ENCODE data around the gene CAMK1.

Gene CAMK1

GRCh38 chr3:9797196-9797945 lies 27.6 kb upstream of the CAMK1 start:
- no peak overlapping the region for H2BK120ac ChIP-seq (ENCODE audit: insufficient read depth, low read length, poor library complexity)
- no peaks in the 10 kb centered on the region for H3K4me1 ChIP-seq (ENCODE audit: control insufficient read depth in 1 of 2, insufficient read depth in 2 of 2, low read length in 2 of 2)
- H3K36me3 ChIP-seq (ENCODE audit: control insufficient read depth in 1 of 2, insufficient read depth in 2 of 2, low read length in 2 of 2) = peaks cover 32 to 50% of the 10 kb centered on the region in 2 experiments
- WGBS (ENCODE audit: extremely low coverage, insufficient coverage, insufficient read length) = no CpG with 5 or more reads among the region's 12 CpGs
- H3K4me2 ChIP-seq (ENCODE audit: low read length) = no peak overlapping the region
- H3K18ac ChIP-seq (ENCODE audit: low read length) = no peak overlapping the region
- H4K91ac ChIP-seq (ENCODE audit: low read depth, low read length) = no peak overlapping the region
- no peaks in the 10 kb centered on the region for H3K9me3 ChIP-seq (ENCODE audit: insufficient read depth, low read depth, low read length)
- no peak overlapping the region for H3K14ac ChIP-seq (ENCODE audit: low read length)
- DNase-seq = no peak
- H2AK5ac ChIP-seq (ENCODE audit: low read length) = no peak overlapping the region
- no peak overlapping the region for H2BK5ac ChIP-seq (ENCODE audit: low read depth, low read length, poor library complexity)
- peak overlapping the region; percentile 5 for H3K9ac ChIP-seq (ENCODE audit: low read length)
- no peak overlapping the region for H2AFZ ChIP-seq (ENCODE audit: insufficient read depth, low read length, poor library complexity)
- no peak overlapping the region for H3K4ac ChIP-seq (ENCODE audit: low read depth, low read length)
- peaks cover 12% of the 10 kb centered on the region for H3K79me2 ChIP-seq (ENCODE audit: control insufficient read depth, insufficient read depth, low read length, poor library complexity)
- no peak overlapping the region for H2BK12ac ChIP-seq (ENCODE audit: low read length)
- peaks cover 11% of the 10 kb centered on the region for H3K79me1 ChIP-seq (ENCODE audit: low read length)
- no peak overlapping the region for H4K12ac ChIP-seq (ENCODE audit: low read depth, low read length)
- no peak overlapping the region for H3K4me3 ChIP-seq (ENCODE audit: low read depth, low read length)
- H4K8ac ChIP-seq (ENCODE audit: low read depth, low read length) = no peak overlapping the region
- no peak overlapping the region for H3K23ac ChIP-seq (ENCODE audit: low read length)
- H3K27me3 ChIP-seq (ENCODE audit: insufficient read depth, low read length) = no peaks in the 10 kb centered on the region
- no peak overlapping the region for H3K27ac ChIP-seq (ENCODE audit: low read depth, low read length)

GRCh38 chr3:9795207-9795606 lies 25.5 kb upstream of the CAMK1 start:
- H3K4me3 ChIP-seq (ENCODE audit: low read depth, low read length) = no peak overlapping the region
- no CpG with 5 or more reads among the region's 5 CpGs for WGBS (ENCODE audit: extremely low coverage, insufficient coverage, insufficient read length)
- H4K8ac ChIP-seq (ENCODE audit: low read depth, low read length) = no peak overlapping the region
- H4K91ac ChIP-seq (ENCODE audit: low read depth, low read length) = no peak overlapping the region
- H3K79me2 ChIP-seq (ENCODE audit: control insufficient read depth, insufficient read depth, low read length, poor library complexity) = peaks cover 12% of the 10 kb centered on the region
- H3K18ac ChIP-seq (ENCODE audit: low read length) = no peak overlapping the region
- no peaks in the 10 kb centered on the region for H3K9me3 ChIP-seq (ENCODE audit: insufficient read depth, low read depth, low read length)
- H2BK5ac ChIP-seq (ENCODE audit: low read depth, low read length, poor library complexity) = no peak overlapping the region
- H3K9ac ChIP-seq (ENCODE audit: low read length) = no peak overlapping the region
- DNase-seq = no peak
- no peak overlapping the region for H2BK12ac ChIP-seq (ENCODE audit: low read length)
- H3K4ac ChIP-seq (ENCODE audit: low read depth, low read length) = peak overlapping the region; percentile 39
- no peak overlapping the region for H4K12ac ChIP-seq (ENCODE audit: low read depth, low read length)
- H3K4me1 ChIP-seq (ENCODE audit: control insufficient read depth in 1 of 2, insufficient read depth in 2 of 2, low read length in 2 of 2) = peaks cover 3% of the 10 kb centered on the region in 2 experiments
- H2BK120ac ChIP-seq (ENCODE audit: insufficient read depth, low read length, poor library complexity) = no peak overlapping the region
- no peak overlapping the region for H2AFZ ChIP-seq (ENCODE audit: insufficient read depth, low read length, poor library complexity)
- H2AK5ac ChIP-seq (ENCODE audit: low read length) = no peak overlapping the region
- H3K14ac ChIP-seq (ENCODE audit: low read length) = no peak overlapping the region
- no peak overlapping the region for H3K4me2 ChIP-seq (ENCODE audit: low read length)
- H3K27me3 ChIP-seq (ENCODE audit: insufficient read depth, low read length) = no peaks in the 10 kb centered on the region
- H3K23ac ChIP-seq (ENCODE audit: low read length) = no peak overlapping the region
- no peak overlapping the region for H3K27ac ChIP-seq (ENCODE audit: low read depth, low read length)
- H3K36me3 ChIP-seq (ENCODE audit: control insufficient read depth in 1 of 2, insufficient read depth in 2 of 2, low read length in 2 of 2) = peaks cover 22 to 37% of the 10 kb centered on the region in 2 experiments
- H3K79me1 ChIP-seq (ENCODE audit: low read length) = peaks cover 14% of the 10 kb centered on the region

GRCh38 chr3:9794400-9794799 lies 24.7 kb upstream of the CAMK1 start:
- Histone ChIP-seq H4K91ac (ENCODE audit: low read depth, low read length) (no peak overlapping the region), H2BK12ac (ENCODE audit: low read length) (no peak overlapping the region), H3K4me1 (ENCODE audit: control insufficient read depth in 1 of 2, insufficient read depth in 2 of 2, low read length in 2 of 2) (peaks cover 3% of the 10 kb centered on the region in 2 experiments), H2AK5ac (ENCODE audit: low read length) (no peak overlapping the region), H4K8ac (ENCODE audit: low read depth, low read length) (no peak overlapping the region), H3K14ac (ENCODE audit: low read length) (no peak overlapping the region), H3K27ac (ENCODE audit: low read depth, low read length) (no peak overlapping the region), H3K4ac (ENCODE audit: low read depth, low read length) (peak overlapping the region; percentile 76), H2BK5ac (ENCODE audit: low read depth, low read length, poor library complexity) (no peak overlapping the region), H3K18ac (ENCODE audit: low read length) (no peak overlapping the region), H3K9ac (ENCODE audit: low read length) (no peak overlapping the region), H2AFZ (ENCODE audit: insufficient read depth, low read length, poor library complexity) (no peak overlapping the region), H3K79me2 (ENCODE audit: control insufficient read depth, insufficient read depth, low read length, poor library complexity) (peaks cover 12% of the 10 kb centered on the region), H3K36me3 (ENCODE audit: control insufficient read depth in 1 of 2, insufficient read depth in 2 of 2, low read length in 2 of 2) (peaks cover 19 to 33% of the 10 kb centered on the region in 2 experiments), H3K4me3 (ENCODE audit: low read depth, low read length) (no peak overlapping the region), H3K79me1 (ENCODE audit: low read length) (peaks cover 14% of the 10 kb centered on the region), H3K9me3 (ENCODE audit: insufficient read depth, low read depth, low read length) (no peaks in the 10 kb centered on the region), H2BK120ac (ENCODE audit: insufficient read depth, low read length, poor library complexity) (no peak overlapping the region), H3K23ac (ENCODE audit: low read length) (no peak overlapping the region), H3K4me2 (ENCODE audit: low read length) (no peak overlapping the region), H3K27me3 (ENCODE audit: insufficient read depth, low read length) (no peaks in the 10 kb centered on the region), H4K12ac (ENCODE audit: low read depth, low read length) (no peak overlapping the region)
- WGBS (ENCODE audit: extremely low coverage, insufficient coverage, insufficient read length) = no CpG with 5 or more reads among the region's 11 CpGs
- DNase-seq = no peak

- Histone ChIP-seq H3K79me2 (ENCODE audit: control insufficient read depth, insufficient read depth, low read length, poor library complexity) (peaks cover 12% of the 10 kb centered on the region), H3K23ac (ENCODE audit: low read length) (no peak overlapping the region), H2AFZ (ENCODE audit: insufficient read depth, low read length, poor library complexity) (peak overlapping the region; percentile 58), H3K27ac (ENCODE audit: low read depth, low read length) (peak overlapping the region; percentile 89), H3K4me1 (ENCODE audit: control insufficient read depth in 1 of 2, insufficient read depth in 2 of 2, low read length in 2 of 2) (peaks cover 3% of the 10 kb centered on the region in 2 experiments), H3K18ac (ENCODE audit: low read length) (peak overlapping the region; percentile 60), H2AK5ac (ENCODE audit: low read length) (peak overlapping the region; percentile 61), H3K27me3 (ENCODE audit: insufficient read depth, low read length) (no peaks in the 10 kb centered on the region), H3K4me2 (ENCODE audit: low read length) (peak overlapping the region; percentile 72), H2BK5ac (ENCODE audit: low read depth, low read length, poor library complexity) (peak overlapping the region; percentile 55), H3K36me3 (ENCODE audit: control insufficient read depth in 1 of 2, insufficient read depth in 2 of 2, low read length in 2 of 2) (peaks cover 17 to 33% of the 10 kb centered on the region in 2 experiments), H2BK120ac (ENCODE audit: insufficient read depth, low read length, poor library complexity) (peak overlapping the region; percentile 87), H3K79me1 (ENCODE audit: low read length) (peaks cover 14% of the 10 kb centered on the region), H3K9me3 (ENCODE audit: insufficient read depth, low read depth, low read length) (no peaks in the 10 kb centered on the region), H3K14ac (ENCODE audit: low read length) (peak overlapping the region; percentile 93), H3K4me3 (ENCODE audit: low read depth, low read length) (peak overlapping the region; percentile 93), H3K9ac (ENCODE audit: low read length) (peak overlapping the region; percentile 89), H3K4ac (ENCODE audit: low read depth, low read length) (peak overlapping the region; percentile 42), H4K8ac (ENCODE audit: low read depth, low read length) (peak overlapping the region; percentile 88), H4K91ac (ENCODE audit: low read depth, low read length) (peak overlapping the region; percentile 95), H2BK12ac (ENCODE audit: low read length) (no peak overlapping the region), H4K12ac (ENCODE audit: low read depth, low read length) (peak overlapping the region; percentile 85)
- no CpG with 5 or more reads among the region's 23 CpGs for WGBS (ENCODE audit: extremely low coverage, insufficient coverage, insufficient read length)
- peak; percentile 81 to 88 for DNase-seq
Measured at GRCh38 chr3:9793161-9793781, 23.5 kb upstream of the CAMK1 start.

All from trophoblast cell (in vitro differentiated cells and primary cell).